ENCODE measurements around the gene DDX3X.
"Not testable (repeated sequence)": the region's sequence is repeated elsewhere in the genome, so short reads cannot be mapped to it uniquely, and the experiment has no call there.

The DDX3X gene

DNA sequence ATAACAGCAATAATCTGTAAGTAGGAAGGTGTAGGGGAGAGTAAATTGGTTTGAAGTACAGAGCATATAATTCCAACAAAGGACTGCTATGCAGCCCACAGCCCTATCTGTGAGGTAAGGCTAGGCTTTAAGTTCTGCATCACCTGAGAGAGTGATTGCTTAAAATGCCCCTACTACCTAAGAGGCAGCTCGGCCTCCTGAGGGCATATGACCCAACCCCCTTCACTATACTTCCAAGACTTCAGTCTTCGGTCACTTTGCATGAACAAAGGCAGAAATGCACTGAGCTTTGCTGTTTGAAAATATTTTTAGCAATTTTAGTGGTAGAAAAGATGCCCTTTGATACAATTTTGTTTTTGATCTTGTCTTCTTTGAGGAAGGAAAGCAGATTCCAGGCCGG is 4.9 kb upstream of the DDX3X start:
- DNase-seq (ENCODE audit: low read depth in 2 of 2), result no peak

GRCh38 chrX:41332005-41332404 is 2.0 kb upstream of the DDX3X start:
- DNase-seq (ENCODE audit: low read depth in 2 of 2), result no peak

- DNase-seq (ENCODE audit: low read depth in 2 of 2), result no peak
These were observed 1.5 kb upstream of the DDX3X start for GRCh38 chrX:41332408-41333002.

DNA sequence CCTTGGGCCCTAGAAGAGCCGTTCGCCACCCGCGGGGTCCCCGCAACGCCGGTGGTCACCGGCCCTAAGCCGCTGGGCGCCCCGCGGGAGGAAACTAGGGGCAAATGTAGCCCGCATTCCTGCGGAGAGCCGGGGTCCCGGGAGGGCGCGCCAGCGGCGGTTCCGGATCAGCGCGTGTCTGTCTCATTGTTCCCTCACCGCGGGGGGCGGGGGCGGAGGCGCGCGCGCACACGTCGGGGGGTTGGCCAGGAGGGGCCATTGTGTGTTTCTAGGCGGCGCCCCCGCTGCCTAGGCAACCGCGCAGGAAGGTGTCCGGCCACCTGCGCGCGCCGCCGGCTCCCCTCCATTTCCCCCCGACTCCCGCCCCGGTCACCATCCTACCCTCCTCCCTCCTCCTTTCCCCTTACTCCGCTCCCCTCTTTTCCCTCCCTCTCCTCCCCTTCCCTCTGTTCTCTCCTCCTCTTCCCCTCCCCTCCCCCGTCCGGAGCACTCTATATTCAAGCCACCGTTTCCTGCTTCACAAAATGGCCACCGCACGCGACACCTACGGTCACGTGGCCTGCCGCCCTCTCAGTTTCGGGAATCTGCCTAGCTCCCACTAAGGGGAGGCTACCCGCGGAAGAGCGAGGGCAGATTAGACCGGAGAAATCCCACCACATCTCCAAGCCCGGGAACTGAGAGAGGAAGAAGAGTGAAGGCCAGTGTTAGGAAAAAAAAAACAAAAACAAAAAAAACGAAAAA is 789 bp upstream of the DDX3X start:
- DNase-seq (ENCODE audit: low read depth in 2 of 2), result peak; percentile 73 to 88

DNA sequence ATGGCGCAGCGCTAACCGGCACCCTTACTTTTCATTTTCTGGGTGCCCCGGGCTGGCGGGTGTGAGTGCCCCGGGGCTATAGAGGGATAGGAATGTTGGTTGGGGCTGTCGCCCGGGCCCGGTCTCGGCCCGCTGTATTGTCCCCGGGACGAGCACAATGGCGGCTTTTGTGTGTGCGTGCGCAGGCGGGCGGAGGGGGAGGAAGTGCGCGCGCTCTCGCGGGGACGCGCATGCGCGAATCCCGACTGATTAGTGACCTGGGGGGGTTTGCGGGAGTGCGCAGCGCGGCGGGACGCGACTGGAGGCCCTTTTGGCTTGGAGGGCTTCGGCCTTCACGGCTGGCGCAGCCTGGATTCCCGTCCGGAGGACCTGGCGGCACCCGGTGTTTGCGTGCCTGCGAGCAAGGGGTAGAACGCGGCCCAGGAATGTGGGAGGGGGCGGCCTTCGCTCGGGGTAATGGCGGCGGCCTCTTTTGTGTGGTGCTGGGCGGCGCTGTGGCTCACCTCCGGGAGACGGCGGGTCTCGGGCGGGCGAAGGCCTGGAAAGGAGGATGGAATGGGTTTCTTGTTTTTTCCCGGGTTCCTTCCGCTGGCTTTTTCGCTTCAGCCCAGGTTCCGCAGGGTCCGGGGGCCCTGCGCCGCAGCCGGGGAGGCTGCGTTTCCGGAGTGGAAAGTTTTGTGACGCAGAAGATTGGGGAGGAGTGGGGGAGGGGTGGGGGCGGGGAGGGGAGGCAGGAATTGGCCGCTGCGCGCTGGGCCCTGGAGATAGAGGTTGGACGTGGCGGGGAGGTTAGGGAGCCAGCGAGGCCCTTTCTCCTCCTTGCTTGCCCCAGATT is 618 bp downstream of the DDX3X start:
- peak; percentile 51 to 82 for DNase-seq (ENCODE audit: low read depth in 2 of 2)

GRCh38 chrX:41335198-41335957 is 1.4 kb downstream of the DDX3X start:
- no peak for DNase-seq (ENCODE audit: low read depth in 2 of 2)

- no peak for DNase-seq (ENCODE audit: low read depth in 2 of 2)
These were observed 2.0 kb downstream of the DDX3X start for GRCh38 chrX:41335958-41336331.

GRCh38 chrX:41336447-41336846 is 2.5 kb downstream of the DDX3X start:
- no peak for DNase-seq (ENCODE audit: low read depth in 2 of 2)

- no peak for DNase-seq (ENCODE audit: low read depth in 2 of 2)
These were observed 3.2 kb downstream of the DDX3X start for GRCh38 chrX:41337140-41337539.

GRCh38 chrX:41338436-41338835 is 4.5 kb downstream of the DDX3X start:
- no peak for DNase-seq (ENCODE audit: low read depth in 2 of 2)

DNA sequence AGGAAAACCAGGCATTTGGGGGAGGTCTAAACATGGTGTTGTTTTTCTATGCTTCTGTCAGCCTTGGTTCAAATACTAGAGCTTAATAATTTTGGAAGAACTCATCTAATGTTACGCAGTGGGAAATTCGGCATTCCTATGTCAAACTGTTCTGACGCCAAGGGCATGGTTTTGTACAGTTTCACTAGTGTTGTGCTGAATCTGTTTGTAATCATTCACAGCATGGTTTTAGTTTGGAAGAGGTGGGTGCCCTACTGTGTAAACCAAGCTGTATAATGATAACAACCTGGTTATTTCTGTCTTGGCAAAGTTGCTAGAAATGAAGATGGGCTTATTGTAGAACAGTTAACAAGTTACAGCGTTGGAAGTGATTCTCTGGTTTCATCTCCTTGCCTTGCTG is 5.2 kb downstream of the DDX3X start:
- no peak for DNase-seq (ENCODE audit: low read depth in 2 of 2)

- DNase-seq (ENCODE audit: low read depth in 2 of 2), result no peak
These were observed 10.1 kb downstream of the DDX3X start for GRCh38 chrX:41344053-41344452.

DNA sequence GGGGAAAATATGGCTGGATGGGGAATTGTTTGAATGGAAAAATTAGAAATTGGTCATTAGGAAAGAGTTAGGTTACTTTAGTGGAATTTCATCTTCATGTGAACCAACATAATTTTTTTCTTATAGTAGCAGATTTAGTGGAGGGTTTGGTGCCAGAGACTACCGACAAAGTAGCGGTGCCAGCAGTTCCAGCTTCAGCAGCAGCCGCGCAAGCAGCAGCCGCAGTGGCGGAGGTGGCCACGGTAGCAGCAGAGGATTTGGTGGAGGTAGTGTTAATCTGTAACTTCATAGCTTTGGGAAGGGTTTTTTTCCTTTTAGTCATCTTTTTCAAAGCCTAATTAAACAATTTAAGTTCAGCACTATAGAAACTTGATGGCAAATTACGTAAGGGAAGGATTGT is 13.2 kb downstream of the DDX3X start:
- DNase-seq (ENCODE audit: low read depth in 2 of 2), result no peak

GRCh38 chrX:41348551-41348950 is 14.6 kb downstream of the DDX3X start:
- no peak for DNase-seq (ENCODE audit: low read depth in 2 of 2)

GRCh38 chrX:41350150-41350975 is 16.4 kb downstream of the DDX3X start:
- no peak for DNase-seq (ENCODE audit: low read depth in 2 of 2)

- DNase-seq (ENCODE audit: low read depth in 2 of 2), result no peak
These were observed 17.1 kb downstream of the DDX3X start for GRCh38 chrX:41350976-41351569.

GRCh38 chrX:41351923-41352322 is 18.0 kb downstream of the DDX3X start:
- DNase-seq (ENCODE audit: low read depth in 2 of 2), result no peak

GRCh38 chrX:41352329-41352838 is 18.4 kb downstream of the DDX3X start:
- DNase-seq (ENCODE audit: low read depth in 2 of 2), result no peak

GRCh38 chrX:41353985-41354384 is 20.0 kb downstream of the DDX3X start:
- no peak for DNase-seq (ENCODE audit: low read depth in 2 of 2)

DNA sequence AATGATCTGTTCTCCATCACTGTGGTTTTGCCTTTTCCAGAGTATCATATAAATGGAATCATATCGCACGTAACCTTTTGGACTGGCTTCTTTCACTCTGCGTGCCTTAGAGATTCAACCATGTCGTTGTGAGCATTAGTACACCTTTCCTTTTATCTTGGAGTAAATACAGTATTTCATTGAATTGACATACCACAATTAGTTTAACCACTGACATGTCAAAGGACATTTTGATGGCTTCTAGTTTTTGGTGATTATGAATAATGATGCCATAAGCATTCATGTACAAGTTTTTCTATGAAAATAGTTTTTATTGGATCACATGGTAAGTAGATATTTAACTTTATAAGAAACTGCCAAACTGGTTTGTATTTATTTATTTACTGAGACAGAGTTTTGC is 35.2 kb downstream of the DDX3X start:
- DNase-seq (ENCODE audit: low read depth in 2 of 2), result no peak

DNA sequence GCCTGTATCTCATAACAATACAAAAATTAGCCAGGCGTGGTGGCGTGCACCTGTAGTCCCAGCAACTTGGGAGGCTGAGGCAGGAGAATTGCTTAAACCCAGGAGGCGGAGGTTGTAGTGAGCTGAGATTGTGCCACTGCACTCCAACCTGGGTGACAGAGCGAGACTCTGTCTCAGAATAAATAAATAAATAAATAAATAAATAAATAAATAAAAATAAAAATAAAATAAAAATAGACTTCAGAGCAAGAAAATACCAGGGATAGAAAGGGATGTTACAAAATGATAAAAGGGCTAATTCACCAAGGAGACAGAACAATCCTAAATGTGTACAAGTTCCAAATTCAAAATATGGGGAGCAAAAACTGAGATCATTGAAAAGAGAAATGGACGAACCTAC is 37.6 kb downstream of the DDX3X start:
- not testable (repeated sequence) for DNase-seq (ENCODE audit: low read depth in 2 of 2)

All from activated CD4-positive, alpha-beta T cell treated with anti-CD3 and anti-CD28 coated beads for 24 hours (primary cell).